Endodermal cell (in vitro differentiated cells): ENCODE data around the gene GRIA3. TPM values are rescaled to one million over a fixed set of nuclear protein-coding genes. Genes with fewer than 3 reads are reported as not detected.
A peak's percentile ranks its signal among the peaks of the same experiment; 100 is the strongest.

Experiments
- DNase-seq: peaks from one replicate; pipeline ENCODE4 v3.0.0-alpha.2; 2017
- H3K27ac ChIP-seq: 2 replicates; pipeline ENCODE4 v1.5.1; 2013; ENCODE audit warnings: mild to moderate bottlenecking, low read depth, low read length, moderate library complexity
- H3K27me3 ChIP-seq: 2 replicates; pipeline ENCODE4 v1.6.1; 2013; ENCODE audit warnings: mild to moderate bottlenecking, low read length, moderate library complexity; ENCODE audit not compliant: insufficient read depth, control insufficient read depth, poor library complexity, severe bottlenecking
- H3K36me3 ChIP-seq: 2 replicates; pipeline ENCODE4 v1.7.0; 2013; ENCODE audit warnings: mild to moderate bottlenecking, low read length, moderate library complexity; ENCODE audit not compliant: control insufficient read depth, insufficient read depth
- H3K4me1 ChIP-seq: one replicate; pipeline ENCODE4 v1.7.0; 2013; ENCODE audit warnings: low read length; ENCODE audit not compliant: control insufficient read depth, insufficient read depth
- H3K4me3 ChIP-seq: 2 replicates; pipeline ENCODE4 v1.5.1; 2013; ENCODE audit warnings: mild to moderate bottlenecking, low read length, moderate library complexity
- H3K9ac ChIP-seq: 2 replicates; pipeline ENCODE4 v1.6.1; 2013; ENCODE audit warnings: mild to moderate bottlenecking, low read length, moderate library complexity; ENCODE audit not compliant: poor library complexity, severe bottlenecking; ENCODE audit errors: extremely low read depth
- H3K9me3 ChIP-seq: 2 replicates; pipeline ENCODE4 v1.6.1; 2013; ENCODE audit warnings: mild to moderate bottlenecking, low read length, moderate library complexity; ENCODE audit not compliant: control insufficient read depth
- H3K27ac Mint-ChIP-seq: 2 replicates; pipeline ENCODE4 v1.8.0; 2020; ENCODE audit warnings: mixed read lengths
- H3K27me3 Mint-ChIP-seq: 2 replicates; pipeline ENCODE4 v1.8.0; 2021; ENCODE audit warnings: mild to moderate bottlenecking, mixed read lengths; ENCODE audit not compliant: insufficient read depth
- H3K36me3 Mint-ChIP-seq: 2 replicates; pipeline ENCODE4 v1.8.0; 2020; ENCODE audit warnings: low read depth, mixed read lengths
- H3K4me1 Mint-ChIP-seq: 2 replicates; pipeline ENCODE4 v1.8.0; 2020; ENCODE audit warnings: mixed read lengths
- H3K4me3 Mint-ChIP-seq: 2 replicates; pipeline ENCODE4 v1.8.0; 2020; ENCODE audit warnings: mild to moderate bottlenecking, moderate library complexity, mixed read lengths
- H3K9me3 Mint-ChIP-seq: 2 replicates; pipeline ENCODE4 v1.8.0; 2020; ENCODE audit warnings: mild to moderate bottlenecking, mixed read lengths
- WGBS, 2 experiments: methylation state at CpG; one replicate each; pipeline versions ENCODE4 v1.1.5 to v1.1.7; 2013; ENCODE audit warnings: missing lambda C conversion rate in 2 of 2, mixed read lengths in 1 of 2; ENCODE audit not compliant: insufficient coverage in 1 of 2, insufficient read length in 1 of 2; 5-methylcytosine and 5-hydroxymethylcytosine counted together
- total RNA-seq, 2 donors: library from RNA; stranded (reverse); fragmentation: NEBNext Ultra II Directional in 1 of 2; extraction: Animal tissue kit (Norgen Biotek cat#: 25700) in 1 of 2; gene quantifications; 2 replicates in 1 of 2; 3 replicates in 1 of 2; pipeline ENCODE4 v1.2.1, GENCODE V29; 2021
- TF ChIP-seq, protein P1 (sequence below): fragments of 200-600 bp; sonication (generic); conservative IDR thresholded peaks from 2 replicates; pipeline ENCODE4 v1.5.0; 2021; ENCODE audit warnings: antibody characterized with exemption, mild to moderate bottlenecking

The GRIA3 gene
- total RNA-seq, 2 donors from 2014 or later: 5.7 to 12.2 TPM

DNA sequence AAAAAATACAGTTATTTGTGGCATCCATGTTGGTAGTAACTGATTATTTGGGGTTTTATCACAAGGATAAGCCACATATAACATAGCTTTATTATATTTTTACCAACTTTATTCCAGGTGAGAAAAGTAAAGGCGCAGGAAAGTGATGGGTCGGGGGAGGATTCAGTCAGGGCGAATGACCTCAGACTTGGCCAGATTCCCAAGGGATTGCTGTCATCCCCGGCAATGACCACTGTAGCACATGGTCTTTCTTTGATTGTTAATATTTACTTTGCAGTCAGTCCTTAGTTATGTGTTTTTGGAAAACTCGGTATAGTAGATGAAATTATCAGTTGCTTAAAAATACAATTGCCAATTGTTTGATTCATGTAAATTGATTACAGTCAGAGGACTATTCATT lies 17.6 kb downstream of the GRIA3 start:
- Mint-ChIP-seq H3K27me3 (no peaks in the 10 kb centered on the region), H3K4me3 (no peak overlapping the region), H3K27ac (no peak overlapping the region), H3K36me3 (no peaks in the 10 kb centered on the region), H3K9me3 (peaks cover 40% of the 10 kb centered on the region), H3K4me1 (no peaks in the 10 kb centered on the region)
- TF ChIP-seq, protein P1, sequence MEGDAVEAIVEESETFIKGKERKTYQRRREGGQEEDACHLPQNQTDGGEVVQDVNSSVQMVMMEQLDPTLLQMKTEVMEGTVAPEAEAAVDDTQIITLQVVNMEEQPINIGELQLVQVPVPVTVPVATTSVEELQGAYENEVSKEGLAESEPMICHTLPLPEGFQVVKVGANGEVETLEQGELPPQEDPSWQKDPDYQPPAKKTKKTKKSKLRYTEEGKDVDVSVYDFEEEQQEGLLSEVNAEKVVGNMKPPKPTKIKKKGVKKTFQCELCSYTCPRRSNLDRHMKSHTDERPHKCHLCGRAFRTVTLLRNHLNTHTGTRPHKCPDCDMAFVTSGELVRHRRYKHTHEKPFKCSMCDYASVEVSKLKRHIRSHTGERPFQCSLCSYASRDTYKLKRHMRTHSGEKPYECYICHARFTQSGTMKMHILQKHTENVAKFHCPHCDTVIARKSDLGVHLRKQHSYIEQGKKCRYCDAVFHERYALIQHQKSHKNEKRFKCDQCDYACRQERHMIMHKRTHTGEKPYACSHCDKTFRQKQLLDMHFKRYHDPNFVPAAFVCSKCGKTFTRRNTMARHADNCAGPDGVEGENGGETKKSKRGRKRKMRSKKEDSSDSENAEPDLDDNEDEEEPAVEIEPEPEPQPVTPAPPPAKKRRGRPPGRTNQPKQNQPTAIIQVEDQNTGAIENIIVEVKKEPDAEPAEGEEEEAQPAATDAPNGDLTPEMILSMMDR: no peak
- H3K27me3 ChIP-seq: no peaks in the 10 kb centered on the region
- no peaks in the 10 kb centered on the region for H3K36me3 ChIP-seq
- no peak overlapping the region for H3K27ac ChIP-seq
- no peaks in the 10 kb centered on the region for H3K9me3 ChIP-seq
- DNase-seq: no peak
- no peaks in the 10 kb centered on the region for H3K4me1 ChIP-seq
- no peak overlapping the region for H3K4me3 ChIP-seq
- H3K9ac ChIP-seq: no peak overlapping the region
- 92% methylated on average over 5 of the region's 5 CpGs; no CpG with 5 or more reads in 1 of the 2 experiments for WGBS, 2 experiments

DNA sequence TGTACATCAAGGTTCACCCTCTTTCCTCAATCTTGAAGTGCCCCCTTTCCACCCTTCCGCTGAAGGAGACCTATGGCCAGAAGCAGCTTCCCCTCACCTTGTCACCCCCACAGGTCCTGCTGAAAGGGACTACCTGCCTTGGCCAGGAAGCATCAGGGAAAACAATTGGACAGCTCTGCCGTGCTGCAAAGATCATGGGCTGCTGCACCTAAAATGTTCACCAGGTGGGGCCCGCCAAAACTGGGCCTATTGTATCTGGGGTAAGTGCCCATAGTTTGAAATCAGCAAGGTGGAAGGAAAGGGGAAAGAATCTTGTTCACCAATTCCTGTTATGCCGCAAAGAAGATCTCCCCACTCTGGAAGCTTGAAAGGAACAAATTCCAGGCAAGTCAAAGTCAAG lies 18.4 kb downstream of the GRIA3 start:
- DNase-seq: no peak
- H3K27me3 ChIP-seq: no peaks in the 10 kb centered on the region
- Mint-ChIP-seq H3K9me3 (peaks cover 44% of the 10 kb centered on the region), H3K36me3 (no peaks in the 10 kb centered on the region), H3K4me1 (no peaks in the 10 kb centered on the region), H3K27me3 (no peaks in the 10 kb centered on the region), H3K27ac (no peak overlapping the region), H3K4me3 (no peak overlapping the region)
- 90 to 100% methylated on average over 1 to 4 of the region's 4 CpGs for WGBS, 2 experiments
- no peak overlapping the region for H3K9ac ChIP-seq
- no peaks in the 10 kb centered on the region for H3K36me3 ChIP-seq
- TF ChIP-seq, protein P1: no peak
- no peaks in the 10 kb centered on the region for H3K9me3 ChIP-seq
- no peaks in the 10 kb centered on the region for H3K4me1 ChIP-seq
- H3K27ac ChIP-seq: no peak overlapping the region
- H3K4me3 ChIP-seq: no peak overlapping the region

DNA sequence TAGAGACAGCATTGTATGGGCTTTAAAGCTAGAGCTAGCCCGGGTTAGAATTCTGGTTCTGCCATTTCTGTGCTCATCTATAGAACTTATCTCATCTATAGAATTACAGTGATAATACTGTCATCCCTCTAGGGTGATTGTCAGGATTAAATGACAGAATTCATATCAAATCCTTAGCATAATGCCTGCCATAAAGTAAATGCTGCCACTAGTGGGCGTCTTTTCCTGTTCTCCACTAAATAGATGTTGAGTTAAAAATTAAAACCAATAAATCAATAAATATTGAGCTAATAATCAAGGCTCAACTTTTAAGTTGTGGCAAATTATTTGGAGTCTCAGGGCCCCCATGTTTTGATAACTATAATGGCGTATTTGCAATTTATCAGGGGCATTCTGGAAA lies 19.7 kb downstream of the GRIA3 start:
- Mint-ChIP-seq H3K27me3 (no peaks in the 10 kb centered on the region), H3K4me1 (peaks cover 2% of the 10 kb centered on the region), H3K4me3 (no peak overlapping the region), H3K27ac (no peak overlapping the region), H3K9me3 (peaks cover 51% of the 10 kb centered on the region), H3K36me3 (no peaks in the 10 kb centered on the region)
- DNase-seq: no peak
- Histone ChIP-seq H3K27ac (no peak overlapping the region), H3K4me1 (no peaks in the 10 kb centered on the region), H3K36me3 (no peaks in the 10 kb centered on the region), H3K4me3 (no peak overlapping the region), H3K27me3 (no peaks in the 10 kb centered on the region), H3K9ac (no peak overlapping the region), H3K9me3 (no peaks in the 10 kb centered on the region)
- TF ChIP-seq, protein P1: peak; percentile 63
- WGBS, 2 experiments: 100% methylated on average over 1 of the region's 3 CpGs
